ENCODE data around the gene APC2. TPM values are rescaled to one million over a fixed set of nuclear protein-coding genes. Genes with fewer than 3 reads are reported as not detected.

The APC2 gene
- total and polyA plus RNA-seq, 4 donors = under 0.01 to 0.06 (median 0.03) TPM

DNA sequence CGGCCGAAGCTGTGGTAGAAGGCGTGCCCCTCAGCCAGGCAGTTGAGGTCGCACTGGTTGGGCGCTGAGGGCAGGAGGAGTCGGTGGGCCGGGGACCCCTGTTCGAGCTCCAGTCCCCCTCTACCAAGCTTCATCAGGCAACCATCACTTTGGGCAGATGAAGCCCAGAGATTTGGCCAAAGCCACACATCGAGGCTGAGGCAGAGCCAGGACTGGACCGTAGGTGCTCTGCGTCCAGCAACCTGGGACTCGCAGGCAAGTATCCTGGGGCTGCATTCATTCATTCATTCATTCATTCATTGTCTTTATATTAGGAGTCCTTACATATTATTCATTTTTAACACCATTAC lies 58.6 kb downstream of the APC2 start:
- Histone ChIP-seq H3K4me3 (ENCODE audit: low read depth in 1 of 3, low read length in 3 of 3) (peak overlapping the region in 1 of 3 donors; percentile 26), H3K27me3 (ENCODE audit: control insufficient read depth in 4 of 4, insufficient read depth in 4 of 4, low read length in 3 of 4) (no peaks in the 10 kb centered on the region), H3K9ac (ENCODE audit: low read depth in 1 of 2, low read length in 2 of 2) (no peak overlapping the region), H3K4me1 (ENCODE audit: control insufficient read depth in 4 of 4, insufficient read depth in 4 of 4, low read length in 3 of 4) (peaks cover 3 to 29% (median 14%) of the 10 kb centered on the region in 4 donors), H3K27ac (ENCODE audit: low read depth in 1 of 2, low read length in 2 of 2) (no peak overlapping the region), H3K9me3 (ENCODE audit: control insufficient read depth in 4 of 4, low read length in 3 of 4) (no peaks in the 10 kb centered on the region), H3K36me3 (ENCODE audit: control insufficient read depth in 4 of 4, insufficient read depth in 3 of 4, low read depth in 1 of 4, low read length in 3 of 4) (no peaks in the 10 kb centered on the region)
- WGBS = 54% methylated on average over 12 of the region's 12 CpGs
- TF ChIP-seq ATF3 (IDR thresholded peaks at IDR 0.05) = no peak
- TF ChIP-seq, protein P1, sequence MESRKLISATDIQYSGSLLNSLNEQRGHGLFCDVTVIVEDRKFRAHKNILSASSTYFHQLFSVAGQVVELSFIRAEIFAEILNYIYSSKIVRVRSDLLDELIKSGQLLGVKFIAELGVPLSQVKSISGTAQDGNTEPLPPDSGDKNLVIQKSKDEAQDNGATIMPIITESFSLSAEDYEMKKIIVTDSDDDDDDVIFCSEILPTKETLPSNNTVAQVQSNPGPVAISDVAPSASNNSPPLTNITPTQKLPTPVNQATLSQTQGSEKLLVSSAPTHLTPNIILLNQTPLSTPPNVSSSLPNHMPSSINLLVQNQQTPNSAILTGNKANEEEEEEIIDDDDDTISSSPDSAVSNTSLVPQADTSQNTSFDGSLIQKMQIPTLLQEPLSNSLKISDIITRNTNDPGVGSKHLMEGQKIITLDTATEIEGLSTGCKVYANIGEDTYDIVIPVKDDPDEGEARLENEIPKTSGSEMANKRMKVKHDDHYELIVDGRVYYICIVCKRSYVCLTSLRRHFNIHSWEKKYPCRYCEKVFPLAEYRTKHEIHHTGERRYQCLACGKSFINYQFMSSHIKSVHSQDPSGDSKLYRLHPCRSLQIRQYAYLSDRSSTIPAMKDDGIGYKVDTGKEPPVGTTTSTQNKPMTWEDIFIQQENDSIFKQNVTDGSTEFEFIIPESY (IDR thresholded peaks at IDR 0.05) = no peak
- DNase-seq (ENCODE audit: low spot score) = no peak

- no peak overlapping the region for H3K4me3 ChIP-seq (ENCODE audit: low read depth in 1 of 3, low read length in 3 of 3)
- H3K27me3 ChIP-seq (ENCODE audit: control insufficient read depth in 4 of 4, insufficient read depth in 4 of 4, low read length in 3 of 4) = peaks cover 0 to 1% (median 0%) of the 10 kb centered on the region in 4 donors
- no peak for TF ChIP-seq MAX (IDR thresholded peaks at IDR 0.05)
- no peak for TF ChIP-seq CTCF (IDR thresholded peaks at IDR 0.05; ENCODE audit: low read depth, low read length, missing input control)
- TF ChIP-seq FOXA1 (IDR thresholded peaks at IDR 0.05) = no peak
- TF ChIP-seq NR2F2 (IDR thresholded peaks at IDR 0.05) = no peak
- TF ChIP-seq JUND (IDR thresholded peaks at IDR 0.05) = no peak
- 62% methylated on average over 11 of the region's 11 CpGs for WGBS
- H3K27ac ChIP-seq (ENCODE audit: low read depth in 1 of 2, low read length in 2 of 2) = no peak overlapping the region
- no peaks in the 10 kb centered on the region for H3K9me3 ChIP-seq (ENCODE audit: control insufficient read depth in 4 of 4, low read length in 3 of 4)
- no peaks in the 10 kb centered on the region for H3K36me3 ChIP-seq (ENCODE audit: control insufficient read depth in 4 of 4, insufficient read depth in 3 of 4, low read depth in 1 of 4, low read length in 3 of 4)
- H3K4me1 ChIP-seq (ENCODE audit: control insufficient read depth in 4 of 4, insufficient read depth in 4 of 4, low read length in 3 of 4) = peaks cover 3 to 25% (median 15%) of the 10 kb centered on the region in 4 donors
- H3K9ac ChIP-seq (ENCODE audit: low read depth in 1 of 2, low read length in 2 of 2) = no peak overlapping the region
- DNase-seq (ENCODE audit: low spot score) = no peak
These were observed 59.9 kb downstream of the APC2 start for GRCh38 chr19:1509602-1510441.

DNA sequence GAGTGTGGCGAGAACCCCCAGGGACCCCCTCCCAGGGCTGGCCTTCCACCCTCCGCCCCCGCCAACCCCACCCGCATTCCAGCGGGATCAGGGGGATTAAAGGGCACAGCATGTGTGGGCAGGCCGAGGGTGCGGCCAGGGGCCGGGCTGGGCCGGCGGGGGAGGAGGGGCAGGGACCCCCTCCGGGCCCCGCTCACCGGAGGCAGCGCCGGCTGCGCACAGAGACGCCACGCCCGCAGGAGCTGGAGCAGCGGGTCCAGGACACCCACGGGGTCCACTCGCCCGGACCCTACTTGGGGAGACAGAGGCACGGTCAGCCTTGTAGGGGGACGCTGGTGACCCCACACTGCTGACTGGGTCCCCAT lies 60.5 kb downstream of the APC2 start:
- Histone ChIP-seq H3K36me3 (ENCODE audit: control insufficient read depth in 4 of 4, insufficient read depth in 3 of 4, low read depth in 1 of 4, low read length in 3 of 4) (no peaks in the 10 kb centered on the region), H3K9me3 (ENCODE audit: control insufficient read depth in 4 of 4, low read length in 3 of 4) (no peaks in the 10 kb centered on the region), H3K4me1 (ENCODE audit: control insufficient read depth in 4 of 4, insufficient read depth in 4 of 4, low read length in 3 of 4) (peaks cover 3 to 25% (median 15%) of the 10 kb centered on the region in 4 donors), H3K4me3 (ENCODE audit: low read depth in 1 of 3, low read length in 3 of 3) (no peak overlapping the region), H3K9ac (ENCODE audit: low read depth in 1 of 2, low read length in 2 of 2) (no peak overlapping the region), H3K27me3 (ENCODE audit: control insufficient read depth in 4 of 4, insufficient read depth in 4 of 4, low read length in 3 of 4) (peaks cover 0 to 3% (median 0%) of the 10 kb centered on the region in 4 donors), H3K27ac (ENCODE audit: low read depth in 1 of 2, low read length in 2 of 2) (no peak overlapping the region)
- 45% methylated on average over 25 of the region's 25 CpGs for WGBS
- DNase-seq (ENCODE audit: low spot score) = no peak
- no peak for TF ChIP-seq RAD21 (IDR thresholded peaks at IDR 0.05)
- no peak for TF ChIP-seq YY1 (IDR thresholded peaks at IDR 0.05)
- no peak for TF ChIP-seq FOXA1 (IDR thresholded peaks at IDR 0.05)
- no peak for TF ChIP-seq EGR1 (IDR thresholded peaks at IDR 0.05; ENCODE audit: low read depth in 2 of 2)
- TF ChIP-seq, protein P1 (IDR thresholded peaks at IDR 0.05) = no peak
- no peak for TF ChIP-seq HNF4G (IDR thresholded peaks at IDR 0.05)
- no peak for TF ChIP-seq FOXA2 (IDR thresholded peaks at IDR 0.05)
- no peak for TF ChIP-seq HNF4A (conservative IDR thresholded peaks at IDR 0.05)
- TF ChIP-seq CTCF (IDR thresholded peaks at IDR 0.05; ENCODE audit: low read depth, low read length, missing input control) = no peak
- TF ChIP-seq TAF1 (conservative IDR thresholded peaks at IDR 0.05) = no peak
- TF ChIP-seq SP1 (IDR thresholded peaks at IDR 0.05) = no peak
